Chondrocyte (in vitro differentiated cells): ENCODE measurements around the gene SAA4. TPM values are rescaled to one million over a fixed set of nuclear protein-coding genes. Genes with fewer than 3 reads are reported as not detected.
"Not testable (repeated sequence)": the region's sequence is repeated elsewhere in the genome, so short reads cannot be mapped to it uniquely, and the experiment has no call there.

Experiments
- DNase-seq: peaks from one replicate; pipeline ENCODE4 v3.0.0; 2021; ENCODE audit warnings: mixed read lengths, low spot score
- H3K27ac Mint-ChIP-seq: one replicate; pipeline ENCODE4 v1.8.0; 2021; ENCODE audit warnings: mild to moderate bottlenecking, moderate library complexity, mixed read lengths; ENCODE audit not compliant: unreplicated experiment
- H3K27me3 Mint-ChIP-seq: 2 replicates; pipeline ENCODE4 v1.8.0; 2021; ENCODE audit warnings: low read depth, mixed read lengths
- H3K36me3 Mint-ChIP-seq: 2 replicates; pipeline ENCODE4 v1.8.0; 2021; ENCODE audit warnings: low read depth, mixed read lengths
- H3K4me1 Mint-ChIP-seq: 2 replicates; pipeline ENCODE4 v1.8.0; 2021; ENCODE audit warnings: low read depth, mild to moderate bottlenecking, mixed read lengths
- H3K4me3 Mint-ChIP-seq: one replicate; pipeline ENCODE4 v1.8.0; 2021; ENCODE audit warnings: mild to moderate bottlenecking, moderate library complexity, mixed read lengths; ENCODE audit not compliant: unreplicated experiment
- H3K9me3 Mint-ChIP-seq: 2 replicates; pipeline ENCODE4 v1.8.0; 2021; ENCODE audit warnings: low read depth, mixed read lengths
- total RNA-seq: library from RNA; stranded (reverse); gene quantifications from 3 replicates; pipeline ENCODE4 v1.2.1, GENCODE V29; 2021
- TF ChIP-seq, protein P1 (sequence below): fragments of 200-600 bp; sonication (generic); IDR thresholded peaks from 2 replicates; pipeline ENCODE4 v1.5.0; 2021; ENCODE audit warnings: antibody characterized with exemption, mild to moderate bottlenecking, moderate library complexity

Gene SAA4
- total RNA-seq, 1 donor from 2014 or later: not detected

DNA sequence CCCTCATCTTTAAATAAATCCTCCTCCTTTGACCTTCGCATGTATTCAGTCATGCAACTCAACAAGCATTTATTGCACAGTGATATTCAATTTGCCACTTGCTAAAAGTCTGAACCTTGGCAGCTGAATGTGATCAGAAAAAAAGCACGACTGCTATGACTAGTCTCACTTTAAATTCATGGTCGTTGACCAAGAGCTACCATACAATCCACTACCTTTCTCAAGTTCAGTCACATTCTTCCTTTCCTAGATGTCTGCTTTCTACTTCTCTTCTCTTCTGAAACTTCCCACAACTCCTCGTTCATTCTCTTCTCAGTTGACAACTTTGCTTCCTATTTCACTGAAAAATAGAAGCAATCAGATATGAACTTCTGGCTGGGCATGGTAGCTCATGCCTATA lies 27.4 kb upstream of the SAA4 start:
- H3K36me3 Mint-ChIP-seq: no peaks in the 10 kb centered on the region
- no peak overlapping the region for H3K4me3 Mint-ChIP-seq
- no peak for DNase-seq
- H3K27ac Mint-ChIP-seq: no peak overlapping the region
- no peaks in the 10 kb centered on the region for H3K4me1 Mint-ChIP-seq
- no peaks in the 10 kb centered on the region for H3K27me3 Mint-ChIP-seq
- TF ChIP-seq, protein P1, sequence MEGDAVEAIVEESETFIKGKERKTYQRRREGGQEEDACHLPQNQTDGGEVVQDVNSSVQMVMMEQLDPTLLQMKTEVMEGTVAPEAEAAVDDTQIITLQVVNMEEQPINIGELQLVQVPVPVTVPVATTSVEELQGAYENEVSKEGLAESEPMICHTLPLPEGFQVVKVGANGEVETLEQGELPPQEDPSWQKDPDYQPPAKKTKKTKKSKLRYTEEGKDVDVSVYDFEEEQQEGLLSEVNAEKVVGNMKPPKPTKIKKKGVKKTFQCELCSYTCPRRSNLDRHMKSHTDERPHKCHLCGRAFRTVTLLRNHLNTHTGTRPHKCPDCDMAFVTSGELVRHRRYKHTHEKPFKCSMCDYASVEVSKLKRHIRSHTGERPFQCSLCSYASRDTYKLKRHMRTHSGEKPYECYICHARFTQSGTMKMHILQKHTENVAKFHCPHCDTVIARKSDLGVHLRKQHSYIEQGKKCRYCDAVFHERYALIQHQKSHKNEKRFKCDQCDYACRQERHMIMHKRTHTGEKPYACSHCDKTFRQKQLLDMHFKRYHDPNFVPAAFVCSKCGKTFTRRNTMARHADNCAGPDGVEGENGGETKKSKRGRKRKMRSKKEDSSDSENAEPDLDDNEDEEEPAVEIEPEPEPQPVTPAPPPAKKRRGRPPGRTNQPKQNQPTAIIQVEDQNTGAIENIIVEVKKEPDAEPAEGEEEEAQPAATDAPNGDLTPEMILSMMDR: no peak
- no peaks in the 10 kb centered on the region for H3K9me3 Mint-ChIP-seq

DNA sequence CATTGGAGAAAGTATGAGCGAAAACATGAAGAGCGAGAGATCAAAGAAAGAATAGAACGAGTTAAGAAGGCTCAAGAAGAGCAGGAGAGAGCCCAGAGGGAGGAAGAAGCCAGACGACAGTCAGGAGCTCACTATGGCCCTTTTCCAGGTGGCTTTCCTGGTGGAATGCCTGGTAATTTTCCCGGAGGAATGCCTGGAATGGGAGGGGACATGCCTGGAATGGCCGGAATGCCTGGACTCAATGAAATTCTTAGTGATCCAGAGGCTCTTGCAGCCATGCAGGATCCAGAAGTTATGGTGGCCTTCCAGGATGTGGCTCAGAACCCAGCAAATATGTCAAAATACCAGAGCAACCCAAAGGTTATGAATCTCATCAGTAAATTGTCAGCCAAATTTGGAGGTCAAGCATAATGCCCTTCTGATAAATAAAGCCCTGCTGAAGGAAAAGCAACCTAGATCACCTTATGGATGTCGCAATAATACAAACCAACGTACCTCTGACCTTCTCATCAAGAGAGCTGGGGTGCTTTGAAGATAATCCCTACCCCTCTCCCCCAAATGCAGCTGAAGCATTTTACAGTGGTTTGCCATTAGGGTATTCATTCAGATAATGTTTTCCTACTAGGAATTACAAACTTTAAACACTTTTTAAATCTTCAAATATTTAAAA lies 26.2 kb upstream of the SAA4 start:
- not testable (repeated sequence) for DNase-seq, H3K4me3 Mint-ChIP-seq, H3K27ac Mint-ChIP-seq, H3K4me1 Mint-ChIP-seq, H3K9me3 Mint-ChIP-seq, H3K27me3 Mint-ChIP-seq, H3K36me3 Mint-ChIP-seq

DNA sequence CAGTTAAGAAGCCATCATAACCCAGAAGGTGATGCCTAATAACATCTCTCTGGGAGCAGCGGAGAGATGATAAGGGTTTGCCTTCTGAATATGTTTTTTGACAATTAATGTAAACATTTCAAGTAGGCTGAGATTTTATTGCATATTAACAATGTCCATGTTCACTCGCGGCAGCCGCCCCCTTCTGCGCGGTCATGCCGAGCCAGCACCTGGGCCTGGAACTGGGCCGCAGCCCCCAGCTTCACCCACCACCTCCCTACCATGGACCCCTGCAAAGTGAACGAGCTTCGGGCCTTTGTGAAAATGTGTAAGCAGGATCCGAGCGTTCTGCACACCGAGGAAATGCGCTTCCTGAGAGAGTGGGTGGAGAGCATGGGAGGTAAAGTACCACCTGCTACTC lies 25.1 kb upstream of the SAA4 start:
- no peak for DNase-seq
- Mint-ChIP-seq H3K27me3 (peaks cover under 1% of the 10 kb centered on the region), H3K4me3 (no peak overlapping the region), H3K36me3 (peaks cover under 1% of the 10 kb centered on the region), H3K4me1 (no peaks in the 10 kb centered on the region), H3K9me3 (no peaks in the 10 kb centered on the region), H3K27ac (no peak overlapping the region)
- TF ChIP-seq, protein P1: no peak

DNA sequence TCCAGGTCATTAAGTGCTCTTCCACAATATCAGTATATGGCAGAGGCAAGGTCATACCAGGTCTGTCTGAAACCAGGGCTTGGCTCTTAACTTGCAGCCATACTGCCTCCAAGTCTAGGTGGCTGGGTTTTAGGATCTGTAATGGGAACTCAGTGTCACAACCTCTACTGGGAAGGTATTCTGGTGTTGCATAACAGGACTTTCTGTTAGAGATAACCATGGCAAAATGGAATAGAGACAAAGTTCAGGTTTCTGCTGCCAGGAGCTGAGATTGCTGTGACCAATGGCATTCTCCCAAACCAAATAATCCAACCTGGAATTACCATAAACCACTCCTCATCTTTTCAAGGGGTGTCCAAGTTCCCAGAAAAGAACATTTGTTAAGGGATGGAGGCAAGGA lies 22.7 kb upstream of the SAA4 start:
- Mint-ChIP-seq H3K27me3 (peaks cover 3% of the 10 kb centered on the region), H3K36me3 (peaks cover 2% of the 10 kb centered on the region), H3K4me1 (no peaks in the 10 kb centered on the region), H3K9me3 (no peaks in the 10 kb centered on the region), H3K4me3 (no peak overlapping the region), H3K27ac (no peak overlapping the region)
- no peak for DNase-seq
- TF ChIP-seq, protein P1: no peak

DNA sequence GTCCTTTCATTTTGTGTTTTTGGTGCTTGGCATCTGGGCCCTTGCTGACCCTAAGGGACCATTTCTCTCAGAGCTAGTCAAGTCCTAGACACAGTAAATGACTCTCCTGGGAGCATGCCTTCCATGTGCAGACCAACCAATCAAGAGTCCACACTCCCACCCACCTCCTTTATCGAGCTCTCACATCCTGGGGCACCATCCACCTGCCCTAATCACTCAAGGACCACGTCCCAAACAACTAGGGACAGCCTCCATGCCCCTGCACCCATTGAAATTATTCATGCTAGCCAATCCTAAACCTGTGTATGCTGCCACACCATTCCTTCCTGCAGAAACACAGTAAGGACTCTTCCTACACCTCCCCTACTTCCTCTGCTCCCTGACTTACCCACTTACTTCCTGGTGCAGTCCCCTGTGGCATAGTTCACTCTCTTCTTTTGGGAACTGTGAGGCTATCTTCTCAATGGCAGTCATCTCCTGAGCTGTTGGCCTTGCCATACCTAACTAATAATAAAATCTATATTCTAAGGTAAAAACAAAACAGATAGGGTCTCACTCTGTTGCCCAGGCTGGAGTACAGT lies 18.3 kb upstream of the SAA4 start:
- DNase-seq: no peak
- no peaks in the 10 kb centered on the region for H3K4me1 Mint-ChIP-seq
- H3K27ac Mint-ChIP-seq: no peak overlapping the region
- H3K4me3 Mint-ChIP-seq: no peak overlapping the region
- H3K9me3 Mint-ChIP-seq: no peaks in the 10 kb centered on the region
- TF ChIP-seq, protein P1: no peak
- H3K36me3 Mint-ChIP-seq: peaks cover 2% of the 10 kb centered on the region
- peaks cover 3% of the 10 kb centered on the region for H3K27me3 Mint-ChIP-seq
